K562 (cell line): Measurements from ENCODE around the gene DPP10. TPM values are rescaled to one million over a fixed set of nuclear protein-coding genes. Genes with fewer than 3 reads are reported as not detected.
"Not testable (repeated sequence)": the region's sequence is repeated elsewhere in the genome, so short reads cannot be mapped to it uniquely, and the experiment has no call there.

Experiments used
- ATAC-seq: fragments of 200-7000 bp; cut with Tn5 transposase; 3 replicates; pipeline ENCODE4 v1.9.1; 2020; ENCODE audit warnings: moderate library complexity
- BruUV-seq: library from RNA; stranded (reverse); fragments of 400-500 nt; replicated peaks from 2 replicates; lab custom pipeline; 2021; lab: Mats Ljungman, UMichigan
- CTCF ChIA-PET: fragments of 300-600 bp; formaldehyde crosslinking; extraction: SDS; loops from one replicate; lab custom pipeline; 2021; ENCODE audit warnings: low intra/inter-chr PET ratio; lab: Yijun Ruan, JAX
- POLR2A ChIA-PET: fragments of 300-600, 350-650 bp; sonication (Branson Sonifier 250); formaldehyde crosslinking; extraction: SDS; loops from one replicate; lab custom pipeline; 2021; ENCODE audit warnings: antibody characterized with exemption, inconsistent platforms; lab: Yijun Ruan, JAX
- DNase-seq, 4 experiments: peaks; one replicate each; pipeline versions ENCODE4 v3.0.0 to v3.0.0-alpha.2; 2011 to 2018; ENCODE audit warnings: low spot score in 3 of 4, mixed read lengths in 3 of 4; ENCODE audit errors: extremely low read depth in 1 of 4
- FAIRE-seq: peaks from 2 replicates; lab custom pipeline; 2011; peaks lifted over from hg19 to GRCh38; lab: Jason Lieb, UNC
- H2AFZ ChIP-seq: 2 replicates; pipeline ENCODE4 v1.6.0; 2011; ENCODE audit warnings: low read depth, low read length, control low read depth, inconsistent platforms
- H3K27ac ChIP-seq: fragments of 200-600 bp; 3 replicates; pipeline ENCODE4 v1.8.0; 2011; ENCODE audit warnings: low read depth, mild to moderate bottlenecking, control low read depth, inconsistent platforms, low read length, moderate library complexity, mixed read lengths; ENCODE audit errors: extremely low read depth
- H3K27me3 ChIP-seq, 2 experiments: fragments of 300-600 bp in 1 of 2; 2 replicates in 1 of 2; 3 replicates in 1 of 2; pipeline versions ENCODE4 v1.6.0 to v1.8.0; 2011; ENCODE audit warnings: inconsistent platforms in 2 of 2, low read length in 2 of 2, mild to moderate bottlenecking in 1 of 2, mixed read lengths in 1 of 2, moderate library complexity in 1 of 2; ENCODE audit not compliant: control insufficient read depth in 2 of 2, insufficient read depth in 2 of 2
- H3K36me3 ChIP-seq: fragments of 300-600 bp; 3 replicates; pipeline ENCODE4 v1.8.0; 2011; ENCODE audit warnings: mild to moderate bottlenecking, low read length, inconsistent platforms; ENCODE audit not compliant: control insufficient read depth, insufficient read depth
- H3K4me1 ChIP-seq, 2 experiments: fragments of 200-600 bp in 1 of 2; replicated peaks in 1 of 2; 2 replicates in 1 of 2; 3 replicates in 1 of 2; pipeline versions ENCODE4 v1.5.1 to v1.8.0; 2011; ENCODE audit warnings: inconsistent platforms in 2 of 2, low read length in 2 of 2, mild to moderate bottlenecking in 1 of 2, mixed read lengths in 1 of 2, moderate library complexity in 1 of 2; ENCODE audit not compliant: control insufficient read depth in 2 of 2, insufficient read depth in 2 of 2
- H3K4me2 ChIP-seq: 2 replicates; pipeline ENCODE4 v1.6.1; 2011; ENCODE audit warnings: low read length, control low read depth, inconsistent platforms, mixed read lengths; ENCODE audit not compliant: insufficient read depth
- H3K4me3 ChIP-seq: fragments of 200-600 bp; sonication (generic), shearing (Covaris generic); 2 replicates; pipeline ENCODE4 v1.5.1; 2016; ENCODE audit warnings: control low read depth, inconsistent platforms
- H3K79me2 ChIP-seq: fragments of 200-600 bp; 3 replicates; pipeline ENCODE4 v1.8.0; 2011; ENCODE audit warnings: low read length, inconsistent platforms; ENCODE audit not compliant: control insufficient read depth, insufficient read depth
- H3K9ac ChIP-seq, 2 experiments: 2 replicates each; pipeline versions ENCODE4 v1.6.0 to v1.6.1; 2011; ENCODE audit warnings: low read depth in 2 of 2, low read length in 2 of 2, control low read depth in 1 of 2, inconsistent platforms in 1 of 2, mild to moderate bottlenecking in 1 of 2, mixed read lengths in 1 of 2; ENCODE audit not compliant: insufficient read depth in 1 of 2
- H3K9me1 ChIP-seq: one replicate; pipeline ENCODE4 v1.6.0; 2011; ENCODE audit warnings: inconsistent platforms, mild to moderate bottlenecking, low read length, moderate library complexity; ENCODE audit not compliant: control insufficient read depth, insufficient read depth
- H3K9me3 ChIP-seq: replicated peaks from 2 replicates; pipeline ENCODE4 v1.5.1; 2011; ENCODE audit warnings: low read depth, low read length, inconsistent platforms; ENCODE audit not compliant: control insufficient read depth, insufficient read depth
- H4K20me1 ChIP-seq: replicated peaks from 2 replicates; pipeline ENCODE4 v1.6.1; 2011; ENCODE audit warnings: low read length, inconsistent platforms, mixed read lengths; ENCODE audit not compliant: control insufficient read depth, insufficient read depth
- EHMT2 ChIP-seq: fragments of 450-650 bp; IDR thresholded peaks from 2 replicates; pipeline ENCODE4 v1.6.1; 2018; ENCODE audit warnings: antibody characterized with exemption
- KDM2B ChIP-seq: fragments of 250-450 bp; sonication (Bioruptor Pico); IDR thresholded peaks from 2 replicates; pipeline ENCODE4 v1.8.0; 2021; ENCODE audit warnings: mild to moderate bottlenecking, moderate library complexity
- NFXL1 ChIP-seq: fragments of 450-650 bp; formaldehyde crosslinking; IDR thresholded peaks from 2 replicates; pipeline ENCODE4 v1.4.0; 2021; ENCODE audit warnings: mild to moderate bottlenecking
- POLR2AphosphoS5 ChIP-seq: IDR thresholded peaks from 2 replicates; pipeline ENCODE4 v1.6.1; 2011; ENCODE audit warnings: mild to moderate bottlenecking, low read depth, low read length, moderate library complexity; ENCODE audit not compliant: control insufficient read depth, insufficient read depth
- TCF3 ChIP-seq: sonication (generic); formaldehyde crosslinking; IDR thresholded peaks from 2 replicates; pipeline ENCODE4 v1.4.0; 2020; ENCODE audit warnings: mild to moderate bottlenecking, missing genetic modification reagents
- ZNF3 ChIP-seq: fragments of 250-450 bp; sonication (Bioruptor Pico); IDR thresholded peaks from 2 replicates; pipeline ENCODE4 v1.5.0; 2021; ENCODE audit warnings: mild to moderate bottlenecking, moderate library complexity
- WGBS: fragments of 100-300 bp; shearing (Covaris generic); methylation state at CpG from one replicate; pipeline ENCODE4 v1.1.6; 2016; ENCODE audit warnings: low coverage, mixed read lengths; ENCODE audit not compliant: insufficient coverage; ENCODE audit errors: missing lambda C conversion rate; 5-methylcytosine and 5-hydroxymethylcytosine counted together
- in situ Hi-C: fragments of 300-500 bp; cut with MboI; formaldehyde crosslinking; loops from 4 replicates; pipeline ENCODE4 v1.15.0; 2018; ENCODE audit warnings: inconsistent platforms, mixed read lengths
- intact Hi-C: fragments of 100-400 bp; cut with micrococcal nuclease; formaldehyde crosslinking; loops from 2 replicates; pipeline ENCODE4 v1.14.2; 2022
- polyA plus RNA-seq, 8 experiments: library from polyadenylated mRNA; depleted of rRNA in 4 of 8; stranded (reverse) in 5 of 8; unstranded in 3 of 8; fragments of >200 nt; fragmentation: Nextera tagmentation in 2 of 8; fragmentation: Illumina TruSeq in 1 of 8; extraction: Ambion mirVana in 2 of 8; extraction: Trizol in 1 of 8; gene quantifications; 2 replicates each; pipeline versions ENCODE4 v1.2.1 to v1.2.3, GENCODE V29; 2011 to 2014; ENCODE audit warnings: inconsistent platforms in 1 of 8, missing spikeins in 1 of 8
- total RNA-seq, 7 experiments: library from RNA; depleted of rRNA in 6 of 7; stranded (reverse); fragments of >200 nt in 6 of 7; fragmentation: Illumina TruSeq in 2 of 7; extraction: Trizol in 2 of 7; gene quantifications; 2 replicates each; pipeline versions ENCODE4 v1.2.1 to v1.2.3, GENCODE V29; 2011 to 2021; ENCODE audit warnings: low replicate concordance in 1 of 7

Gene DPP10
- total and polyA plus RNA-seq, 9 of the 15 experiments (the other 6 are each of a cell fraction or from before 2014, with no cell fraction given): not detected

- POLR2A ChIA-PET, intact Hi-C loops, BruUV-seq, FAIRE-seq, H3K4me2 ChIP-seq, H3K27ac ChIP-seq, DNase-seq, H3K9me3 ChIP-seq, ATAC-seq, H3K9ac ChIP-seq, H3K36me3 ChIP-seq, H2AFZ ChIP-seq, CTCF ChIA-PET, H4K20me1 ChIP-seq, H3K4me1 ChIP-seq, H3K79me2 ChIP-seq, H3K27me3 ChIP-seq, in situ Hi-C loops, H3K9me1 ChIP-seq, H3K4me3 ChIP-seq: not testable (repeated sequence)
- 0% methylated on average over 3 of the region's 3 CpGs for WGBS
Measured at GRCh38 chr2:115022013-115022412, 579.6 kb downstream of the DPP10 start.

GRCh38 chr2:115034801-115035200 lies 592.4 kb downstream of the DPP10 start:
- in situ Hi-C loops: no loop called here
- BruUV-seq: no TSS peak
- no peaks in the 10 kb centered on the region for H3K4me1 ChIP-seq
- H2AFZ ChIP-seq: no peak overlapping the region
- H3K36me3 ChIP-seq: no peaks in the 10 kb centered on the region
- TF ChIP-seq EHMT2 (no peak), POLR2AphosphoS5 (no peak), KDM2B (CRISPR knock-in tag) (no peak), ZNF3 (CRISPR knock-in tag) (no peak), NFXL1 (CRISPR knock-in tag) (no peak), TCF3 (CRISPR knock-in tag) (no peak)
- TF ChIP-seq, all 486 proteins: peak for 0
- ChIA-PET CTCF (no interaction called here), POLR2A (no interaction called here)
- DNase-seq (no peak), ATAC-seq (no peak), FAIRE-seq (no peak)
- no peak overlapping the region for H3K27ac ChIP-seq
- intact Hi-C loops: no loop called here
- 0% methylated on average over 3 of the region's 3 CpGs for WGBS
- H3K9ac ChIP-seq: no peak overlapping the region
- H3K4me3 ChIP-seq: no peak overlapping the region
- H3K9me3 ChIP-seq: no peaks in the 10 kb centered on the region; the same call in 1 of the 2 replicates
- H3K27me3 ChIP-seq: no peaks in the 10 kb centered on the region
- H4K20me1 ChIP-seq: no peaks in the 10 kb centered on the region
- H3K79me2 ChIP-seq: no peaks in the 10 kb centered on the region
- no peaks in the 10 kb centered on the region for H3K9me1 ChIP-seq
- no peak overlapping the region for H3K4me2 ChIP-seq
